ENCODE results near the gene ITIH5.

Gene ITIH5

DNA sequence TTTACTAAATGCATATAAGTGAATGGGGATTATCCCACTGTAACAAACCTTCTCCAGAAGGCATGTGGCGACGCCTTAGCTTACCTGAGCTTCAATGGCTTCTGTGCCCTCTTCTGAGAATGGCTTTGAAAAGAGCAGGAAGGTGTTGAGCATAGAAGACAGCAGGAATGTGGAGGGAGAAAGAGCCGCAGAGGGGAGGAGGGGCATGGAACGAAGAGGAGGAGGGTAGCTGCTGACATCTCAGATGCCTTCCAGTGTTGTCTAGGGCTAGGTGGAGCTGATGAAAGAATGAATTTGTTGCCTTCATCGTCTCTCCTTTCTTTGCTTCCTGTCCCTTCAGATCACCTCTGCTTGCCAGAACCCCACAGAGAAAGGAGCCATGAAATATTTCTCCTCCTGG lies 86.2 kb downstream of the ITIH5 start:
- DNase-seq = no peak

DNA sequence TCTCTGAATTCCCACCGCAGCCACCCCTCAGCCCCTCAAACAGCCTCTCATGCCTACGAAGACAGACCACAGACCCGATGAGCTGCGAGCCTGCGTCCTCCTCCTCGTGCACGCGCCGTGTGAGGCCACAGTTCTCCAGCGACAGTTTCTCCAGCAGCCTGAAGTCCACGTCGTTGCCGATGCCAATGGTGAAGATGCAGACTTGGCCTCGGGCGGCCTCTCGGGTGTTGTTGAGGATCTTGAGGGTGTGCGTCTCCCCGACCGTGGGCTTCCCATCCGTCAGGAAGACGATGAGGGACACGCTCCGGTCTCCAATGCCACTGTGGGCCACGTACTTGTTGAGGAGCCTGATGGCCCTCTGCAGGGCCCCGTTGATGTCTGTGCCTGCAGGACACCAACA lies 87.1 kb downstream of the ITIH5 start:
- DNase-seq = no peak

DNA sequence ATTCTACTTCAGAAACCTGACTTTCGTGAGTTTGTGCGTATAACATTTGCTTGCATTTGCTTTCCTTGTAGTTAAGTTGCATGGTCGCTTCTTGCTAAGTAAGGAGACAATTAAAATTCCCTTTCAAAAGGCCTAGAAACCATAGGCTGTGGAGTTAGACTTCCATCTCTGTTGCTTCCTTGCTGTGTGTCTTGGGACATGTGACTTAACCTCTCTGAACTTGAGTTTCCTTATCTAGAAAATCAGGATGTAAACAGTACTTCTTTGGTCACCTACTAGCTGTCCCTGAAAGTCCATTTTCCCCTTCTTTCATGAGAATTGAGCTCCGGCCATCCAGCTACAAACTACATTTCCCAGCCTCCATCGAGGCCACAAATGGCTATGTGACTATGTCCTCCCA lies 89.2 kb downstream of the ITIH5 start:
- DNase-seq = no peak

DNA sequence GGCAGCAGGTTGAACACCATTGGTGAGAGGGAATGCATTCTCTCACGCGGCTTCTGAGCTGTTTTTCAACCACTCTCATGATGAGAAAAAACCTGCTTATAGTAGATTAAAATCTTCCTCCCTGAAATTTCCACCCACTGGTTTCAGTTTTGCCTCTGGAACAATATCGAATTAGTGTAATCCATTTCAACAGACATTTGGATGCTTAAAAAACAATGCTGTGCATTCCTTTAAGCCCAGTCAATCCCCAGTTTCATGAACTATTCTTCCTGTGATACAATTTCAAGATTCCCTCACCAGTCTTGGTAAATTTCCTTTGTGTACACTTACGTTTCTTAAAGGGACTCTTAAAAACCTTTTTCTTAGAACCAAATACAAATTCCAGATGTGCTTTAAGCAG lies 89.6 kb downstream of the ITIH5 start:
- DNase-seq = no peak

DNA sequence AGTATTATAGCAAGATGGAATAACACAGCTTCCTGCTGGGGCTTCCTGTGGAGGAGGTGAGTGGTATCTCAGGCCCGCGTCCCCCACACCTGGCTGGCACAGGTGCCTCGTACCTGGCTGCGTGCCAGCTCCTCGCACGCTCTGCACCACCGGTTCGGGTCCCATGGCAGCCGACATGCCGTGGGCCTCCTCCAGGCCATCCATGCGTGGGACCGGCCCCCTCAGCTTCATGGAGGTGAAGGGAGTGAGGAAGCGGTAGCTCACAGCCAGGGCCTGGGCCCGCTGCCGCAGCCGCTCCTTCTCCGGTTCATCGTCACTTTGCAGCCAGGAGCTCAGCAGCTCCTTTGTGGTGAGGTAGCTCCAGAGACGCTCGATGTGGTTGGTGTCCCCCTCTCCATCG lies 90.4 kb downstream of the ITIH5 start:
- no peak for DNase-seq

DNA sequence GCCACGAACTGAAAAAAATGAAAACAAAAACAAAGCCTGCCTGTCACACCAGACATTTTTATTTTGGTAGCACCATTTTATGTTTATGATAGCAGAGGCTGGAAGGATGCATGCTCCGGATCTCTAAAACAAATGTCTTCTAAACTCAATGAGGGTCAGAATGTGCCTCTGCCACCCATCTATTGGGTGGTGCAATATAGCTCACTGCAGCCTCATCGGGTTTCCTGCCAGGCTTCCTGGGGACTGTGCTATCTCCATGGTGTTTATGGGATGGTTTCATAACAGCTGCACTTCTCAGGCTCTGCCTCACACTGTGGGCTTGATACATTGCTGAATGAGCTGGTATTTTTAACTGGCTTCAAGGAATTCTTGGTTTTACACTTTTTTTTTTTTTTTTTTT lies 94.4 kb downstream of the ITIH5 start:
- DNase-seq = no peak

DNA sequence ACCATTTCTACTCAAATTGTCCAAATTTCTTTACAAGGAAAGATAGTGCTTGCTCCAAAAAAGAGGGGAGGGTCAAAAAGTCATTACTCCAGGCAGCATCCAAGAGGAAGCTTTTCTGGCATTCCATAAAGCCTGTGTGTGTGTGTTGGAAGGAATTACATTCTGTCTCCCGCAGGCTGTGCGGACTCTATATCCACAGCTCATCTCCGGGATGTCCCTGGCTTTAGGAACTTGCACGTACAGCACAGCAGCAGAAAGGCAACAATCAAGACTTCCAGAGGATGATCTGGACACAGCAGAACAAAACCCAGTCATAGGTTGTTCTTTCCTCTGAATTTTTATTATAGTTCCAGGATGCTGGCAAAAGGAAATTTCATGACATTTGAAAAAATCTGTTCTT lies 94.8 kb downstream of the ITIH5 start:
- DNase-seq = no peak

DNA sequence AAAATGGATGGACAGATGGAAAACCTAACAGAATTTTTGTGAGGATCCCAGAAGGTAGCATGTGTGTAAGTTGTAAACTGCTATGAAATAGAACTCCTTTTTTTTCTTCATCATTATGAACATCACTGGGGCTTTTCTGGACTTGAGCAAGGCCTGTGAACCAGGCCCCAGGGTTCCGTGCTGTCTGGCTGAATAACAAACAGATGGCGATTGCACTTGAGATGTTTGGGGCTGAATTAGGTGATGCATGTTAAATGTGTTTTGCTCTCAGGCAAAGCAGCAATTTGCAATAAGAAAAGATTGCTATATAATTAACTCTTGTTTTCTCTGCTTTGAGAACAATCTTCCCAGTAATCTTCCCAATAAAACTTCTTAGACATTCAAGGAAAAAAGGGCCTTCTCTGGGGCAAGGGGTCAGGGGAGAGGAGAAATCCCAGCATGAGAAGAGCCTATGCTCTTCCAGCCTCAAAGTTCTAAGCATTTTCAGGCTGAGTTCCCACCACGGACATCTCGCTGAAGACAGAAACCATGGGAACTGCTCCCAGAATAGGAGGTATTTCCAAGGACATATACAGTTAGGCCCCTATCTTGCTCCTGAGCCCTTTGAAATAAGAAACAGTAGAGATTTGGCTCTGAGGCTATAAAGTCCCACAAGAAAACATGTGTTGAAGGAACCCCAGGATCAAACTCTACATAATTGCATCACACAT lies 98.7 kb downstream of the ITIH5 start:
- DNase-seq = no peak

DNA sequence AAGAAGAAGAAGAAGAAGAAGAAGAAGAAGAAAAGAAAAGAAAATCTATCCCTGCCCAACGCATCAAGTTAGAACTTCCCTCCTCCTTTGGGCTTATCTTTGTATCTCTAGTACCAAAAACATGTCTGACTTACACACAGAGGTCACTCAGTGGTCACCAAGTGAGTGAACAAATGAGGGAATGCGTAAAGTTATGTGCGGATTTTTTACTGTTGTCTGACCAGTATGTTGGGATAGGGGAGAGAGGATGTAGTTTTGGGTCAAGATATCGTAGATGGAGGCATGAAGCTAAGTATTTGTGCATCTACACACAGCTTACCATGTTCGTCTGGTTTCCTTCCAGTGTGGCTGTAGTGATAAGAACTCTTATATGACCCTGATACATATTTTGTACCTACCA lies 99.9 kb downstream of the ITIH5 start:
- no peak for DNase-seq

DNA sequence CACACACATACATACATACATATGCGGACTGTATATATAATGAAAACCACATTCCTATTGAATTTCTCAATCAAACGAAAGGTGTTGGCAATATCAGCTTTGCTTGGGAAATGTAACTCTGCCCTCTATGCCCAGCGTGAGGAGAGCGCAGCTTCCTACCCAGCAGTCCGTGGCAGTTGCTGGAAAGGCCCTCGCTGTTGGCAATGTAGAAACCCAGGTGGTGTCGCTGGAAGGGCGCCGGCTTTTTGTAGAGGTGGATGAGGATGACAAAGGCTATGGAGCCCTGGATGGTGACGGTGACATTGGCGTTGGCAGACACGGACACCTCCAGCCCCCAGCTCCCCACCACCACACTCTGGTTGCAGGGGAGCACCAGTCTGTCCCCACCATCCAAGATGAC lies 100.9 kb downstream of the ITIH5 start:
- no peak for DNase-seq

DNA sequence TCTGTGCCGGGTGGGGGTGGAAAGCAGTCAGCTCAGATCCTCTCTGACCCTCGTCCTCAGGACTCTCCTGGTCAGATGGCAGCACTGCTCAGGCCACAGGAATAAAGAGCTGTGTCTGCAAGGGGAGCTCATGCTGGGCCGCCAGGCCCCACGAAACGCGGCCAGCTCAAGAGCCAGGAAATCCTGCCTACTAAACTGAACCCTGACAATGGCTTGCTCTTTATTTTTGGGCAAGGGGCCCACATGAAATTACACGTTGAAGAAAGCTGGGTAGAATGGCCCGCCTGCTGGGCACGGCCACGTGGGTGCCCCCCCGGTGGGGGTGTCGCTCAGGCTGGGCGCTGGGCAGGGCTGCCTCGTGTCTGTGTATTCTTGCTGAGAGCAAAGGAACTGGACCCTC lies 103.0 kb downstream of the ITIH5 start:
- DNase-seq = no peak

DNA sequence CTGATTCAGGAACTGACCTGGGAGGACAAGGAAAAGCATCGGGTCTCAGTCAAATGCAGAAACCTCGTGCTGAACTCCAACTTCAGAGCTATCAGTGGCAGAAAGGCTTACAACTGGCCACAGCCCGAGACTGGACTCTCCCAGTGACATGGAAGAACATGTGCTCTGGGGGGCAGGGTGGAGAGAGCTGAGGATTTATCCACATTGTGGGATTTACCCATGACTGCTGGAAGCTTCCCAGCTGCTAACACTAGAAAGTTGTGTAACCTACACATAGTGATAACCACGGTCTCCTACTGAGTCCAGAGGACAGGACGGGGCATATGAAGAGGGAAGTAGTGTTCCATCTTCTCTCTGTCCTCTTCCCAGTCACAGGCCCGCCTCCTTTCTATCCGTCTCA lies 103.4 kb downstream of the ITIH5 start:
- DNase-seq = no peak

DNA sequence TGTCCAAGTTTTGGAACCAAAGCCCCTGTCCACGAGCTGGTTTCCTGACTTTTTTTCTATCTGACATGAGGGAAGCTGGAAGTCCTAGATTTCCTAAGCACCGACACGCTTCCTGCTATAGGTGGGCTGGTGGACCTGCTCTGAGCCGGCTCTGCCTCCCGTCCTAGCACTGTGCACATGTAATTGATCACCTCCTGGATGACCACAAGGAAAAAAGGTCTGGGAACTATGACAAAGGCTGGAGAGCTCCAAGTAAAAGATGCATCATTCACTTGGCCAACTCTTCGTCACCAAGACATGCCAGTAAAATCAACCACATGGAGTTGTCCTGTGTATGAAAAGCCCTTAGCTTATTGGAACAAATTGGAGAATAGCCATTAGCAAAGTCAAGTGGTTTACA lies 104.8 kb downstream of the ITIH5 start:
- DNase-seq = no peak

DNA sequence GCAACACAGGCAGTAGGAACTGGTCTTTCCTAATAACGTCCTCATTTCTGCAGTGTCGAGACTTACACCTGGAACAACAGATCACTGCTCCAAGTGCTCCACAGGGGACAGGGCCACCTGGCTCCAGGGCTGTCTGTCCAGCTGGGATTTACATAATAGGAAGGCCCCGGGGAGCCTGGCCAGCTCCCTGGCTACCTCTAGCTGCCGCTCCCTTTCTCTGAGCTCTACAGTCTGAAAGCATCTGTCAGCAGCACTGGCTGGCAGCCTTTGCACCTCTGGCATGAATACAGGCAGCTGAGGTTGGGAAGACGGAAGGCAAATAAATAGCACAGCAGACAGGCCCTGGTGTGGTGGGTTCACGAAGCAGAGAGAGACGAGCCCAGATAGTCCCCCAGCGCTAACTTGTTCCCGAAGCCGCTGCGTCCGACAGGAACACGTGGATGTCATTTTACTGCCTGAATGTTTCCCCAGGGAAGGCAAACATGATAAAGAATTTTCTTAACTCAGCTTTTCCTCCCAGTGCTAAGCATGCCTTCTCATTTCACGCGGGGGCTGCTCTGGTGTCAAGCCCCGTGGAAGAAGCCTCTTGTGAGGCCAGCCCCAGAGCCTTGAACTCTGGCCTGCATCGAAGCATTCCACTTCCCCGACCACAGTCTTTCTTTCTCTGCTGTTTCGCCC lies 105.4 kb downstream of the ITIH5 start:
- no peak for DNase-seq

DNA sequence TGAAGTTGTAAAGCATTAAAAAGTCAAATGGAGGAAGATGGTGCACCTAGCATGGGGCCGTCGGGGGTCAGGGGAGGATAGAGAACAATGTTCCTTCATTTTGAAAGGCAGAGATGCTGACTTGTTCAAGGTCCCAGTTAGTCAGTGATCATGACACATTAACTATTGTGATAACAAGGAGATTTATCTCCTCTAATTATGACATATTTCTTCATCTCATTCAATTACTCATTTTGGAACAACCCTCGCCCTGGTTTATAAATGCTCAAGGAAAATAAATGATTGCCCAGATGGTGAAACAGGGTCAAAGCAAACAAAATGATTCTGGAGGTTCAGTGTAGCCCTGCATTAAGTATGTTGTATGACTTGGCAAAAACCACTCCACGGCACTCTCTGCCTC lies 106.2 kb downstream of the ITIH5 start:
- no peak for DNase-seq

DNA sequence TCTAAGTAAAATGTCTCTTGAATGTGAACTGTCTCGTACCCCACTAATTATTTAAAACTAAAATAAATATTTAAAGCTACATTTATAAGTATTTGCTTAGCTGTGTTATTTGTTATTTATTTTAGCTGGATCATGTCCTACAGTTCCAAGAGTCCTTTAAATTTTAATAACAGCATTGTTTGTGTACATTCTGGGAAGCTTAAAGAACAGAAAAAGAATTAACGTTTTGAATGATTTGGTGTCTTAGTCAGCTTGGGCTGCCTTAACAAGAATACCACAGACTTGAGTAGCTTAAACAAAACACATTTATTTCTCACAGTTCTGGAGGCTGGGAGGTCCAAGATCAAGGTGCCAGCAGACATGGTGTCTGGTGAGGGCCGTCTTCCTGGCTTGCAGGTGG lies 107.4 kb downstream of the ITIH5 start:
- DNase-seq = no peak

DNA sequence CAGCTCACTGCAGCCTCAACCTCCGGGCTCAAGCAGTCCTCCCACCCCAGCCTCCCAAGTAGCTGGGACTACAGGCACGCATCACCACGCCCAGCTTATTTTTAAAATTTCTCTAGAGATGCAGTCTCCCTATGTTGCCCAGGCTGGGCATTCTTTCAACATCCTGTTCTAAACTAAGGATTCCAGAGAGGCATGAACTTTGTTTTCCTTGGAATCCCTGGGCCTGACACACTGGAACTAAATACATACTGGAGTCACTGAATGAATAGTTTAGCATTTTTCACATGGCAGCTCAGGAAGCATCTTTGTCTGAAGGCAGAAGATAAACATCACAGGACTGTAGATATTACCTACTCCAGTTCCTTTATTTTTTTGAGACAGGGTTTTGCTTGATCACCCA lies 108.7 kb downstream of the ITIH5 start:
- no peak for DNase-seq

DNA sequence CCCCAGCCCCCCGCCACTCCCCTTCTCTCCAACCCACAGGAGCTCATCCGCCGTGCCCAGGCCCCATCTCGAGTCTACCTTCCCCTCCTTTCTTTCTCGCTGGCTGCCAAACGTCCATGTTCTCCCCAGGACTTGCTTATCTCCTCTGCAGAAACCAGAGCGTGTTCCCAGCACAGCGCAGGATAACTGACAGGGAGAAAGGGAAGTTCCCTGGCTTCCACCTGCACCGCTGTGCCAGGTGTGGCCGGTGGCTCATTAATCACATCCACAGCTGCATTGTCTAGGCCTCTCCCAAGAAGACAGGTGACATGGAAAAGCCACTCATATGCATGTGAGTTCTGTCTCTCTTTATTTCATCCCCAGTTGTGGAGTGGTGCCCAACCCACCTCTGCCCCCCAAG lies 113.2 kb downstream of the ITIH5 start:
- no peak for DNase-seq

DNA sequence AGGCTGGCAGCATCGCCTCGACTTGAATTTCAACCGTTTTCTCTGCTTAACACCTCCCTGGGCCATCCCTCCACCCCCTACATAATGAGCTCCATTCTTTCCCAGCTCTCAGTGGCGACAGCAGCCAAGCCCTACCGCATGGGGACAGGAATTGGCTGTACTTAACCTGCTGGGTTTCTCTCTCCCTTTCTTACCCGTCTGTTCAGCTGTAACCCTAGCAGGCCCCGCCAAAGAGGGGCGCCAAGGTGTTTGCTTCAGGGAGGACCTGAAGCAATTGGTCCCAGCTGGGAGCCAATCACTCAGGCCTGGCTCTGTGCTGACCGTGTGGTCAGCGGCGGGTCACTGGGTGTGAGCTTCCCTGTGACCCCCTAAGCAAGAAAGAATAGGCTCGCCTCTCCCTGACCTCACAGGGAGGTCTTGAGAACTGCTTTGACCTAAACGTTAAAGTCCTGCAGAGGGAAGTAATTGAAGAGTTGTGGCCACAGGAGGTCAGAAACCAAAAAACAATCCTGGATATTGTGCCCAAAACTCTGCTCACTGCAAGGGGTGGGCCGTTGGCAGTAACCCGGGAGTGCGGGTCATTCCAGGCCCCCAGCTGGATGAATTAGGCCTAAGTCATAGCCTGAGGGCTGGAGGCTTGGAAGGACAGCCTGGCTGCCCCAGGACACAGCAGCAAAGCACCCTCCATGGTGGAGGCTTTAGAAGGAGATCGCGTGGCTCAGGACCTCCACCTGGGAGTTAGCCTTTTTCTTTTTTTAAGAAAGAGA lies 114.6 kb downstream of the ITIH5 start:
- DNase-seq = no peak

DNA sequence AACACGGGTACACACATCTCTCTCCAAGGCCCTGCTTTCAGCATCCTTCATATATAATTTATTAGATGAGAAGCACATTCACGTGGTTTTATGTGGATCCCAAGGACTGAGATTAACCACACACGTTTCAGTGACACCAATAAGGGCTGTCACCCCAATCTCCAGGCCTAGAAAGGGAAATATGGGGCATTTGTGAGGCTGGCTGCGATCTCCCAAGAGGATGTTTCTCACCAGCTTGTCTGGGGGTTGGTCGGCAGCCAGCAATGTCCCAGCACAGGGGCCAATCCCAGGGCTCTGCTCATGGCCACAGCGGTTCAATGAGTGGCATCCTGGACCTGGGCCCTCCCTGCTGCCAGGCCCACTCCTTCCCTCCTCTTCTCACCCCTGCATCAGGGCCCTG lies 115.5 kb downstream of the ITIH5 start:
- no peak for DNase-seq

DNA sequence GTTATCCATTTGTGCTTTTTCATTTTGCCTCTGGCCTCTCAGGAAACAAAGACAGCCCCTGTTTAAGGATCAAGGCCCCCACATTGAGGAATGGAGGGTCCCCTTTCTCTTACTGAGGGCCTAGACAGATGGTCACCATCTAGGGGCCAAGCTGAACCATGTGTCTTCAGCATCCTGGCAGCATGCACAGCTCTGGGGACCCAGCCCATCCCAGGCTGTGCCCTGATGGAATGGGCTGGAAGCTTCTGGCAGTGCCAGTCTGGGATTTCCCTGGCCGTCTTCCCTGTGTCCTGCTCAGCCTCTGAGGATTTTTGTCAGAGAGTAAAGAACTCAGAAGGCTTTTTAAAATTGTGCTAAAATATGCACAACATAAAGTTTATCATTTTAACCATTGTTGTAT lies 116.8 kb downstream of the ITIH5 start:
- no peak for DNase-seq

DNA sequence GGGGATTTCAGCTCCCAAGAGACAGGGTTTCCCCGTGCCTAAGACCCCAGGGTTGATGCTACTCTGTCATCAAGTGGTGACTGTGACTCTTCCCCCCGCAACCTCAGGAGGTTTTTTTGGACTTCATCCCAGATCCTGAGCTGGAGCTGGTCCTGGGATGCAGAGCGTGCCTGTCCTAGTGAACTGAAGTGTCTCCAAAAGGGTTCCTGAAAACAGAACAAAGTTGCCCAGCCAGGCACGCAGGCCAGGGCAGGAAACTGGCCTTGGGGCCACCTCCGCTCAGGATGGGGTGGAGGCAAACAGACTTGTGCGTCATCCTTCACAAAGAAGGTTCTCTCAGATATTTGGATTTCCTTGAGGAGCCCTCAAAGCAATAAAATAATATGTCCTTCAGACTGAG lies 118.9 kb downstream of the ITIH5 start:
- DNase-seq = no peak

DNA sequence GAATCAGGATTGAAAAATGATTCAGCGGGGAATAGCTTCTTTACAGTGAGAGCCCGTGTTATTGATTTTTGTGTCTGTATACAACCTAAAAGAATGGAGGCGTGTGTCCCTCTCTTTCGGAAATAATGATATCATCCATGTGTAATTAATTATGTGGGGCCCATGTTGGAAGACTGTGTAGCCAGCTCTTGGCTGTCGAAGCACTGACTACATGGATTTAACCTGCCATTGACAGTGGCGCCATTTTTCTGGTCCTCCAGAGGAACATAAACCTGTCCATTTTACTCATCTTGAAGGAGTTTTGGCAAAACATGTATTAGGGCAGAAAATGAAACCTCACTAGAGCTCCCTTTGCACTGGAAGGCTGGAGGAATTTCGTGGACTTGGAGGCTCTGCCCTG lies 119.6 kb downstream of the ITIH5 start:
- no peak for DNase-seq

DNA sequence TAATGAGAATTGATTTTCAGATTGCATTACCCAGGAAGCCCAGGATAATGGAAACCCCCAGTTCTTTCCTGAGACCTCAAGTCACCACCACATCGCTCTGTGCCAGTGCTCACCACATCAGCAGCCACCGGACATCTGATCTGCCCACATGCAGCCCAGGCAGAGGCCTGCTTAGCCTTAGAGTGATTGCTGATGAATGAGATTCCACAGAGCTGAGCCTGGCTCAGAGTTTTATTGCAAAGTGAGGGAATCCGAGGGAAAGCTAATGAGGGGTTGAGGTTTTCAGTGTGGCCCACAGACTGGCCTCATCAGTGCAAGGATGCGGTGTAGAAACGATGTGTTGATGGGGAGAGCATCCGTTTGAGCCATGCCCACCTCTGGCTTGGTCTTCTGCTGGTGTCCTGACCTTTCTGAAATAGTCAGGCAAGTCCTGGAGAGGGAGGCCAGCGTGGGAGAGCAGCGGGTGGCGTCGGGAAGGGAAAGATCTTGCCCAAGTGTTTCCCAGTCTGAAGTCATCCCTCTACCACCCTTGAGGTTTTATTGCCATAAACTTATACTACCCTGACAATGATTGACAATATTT lies 120.3 kb downstream of the ITIH5 start:
- no peak for DNase-seq
